HG03378 (cell line): Measurements from ENCODE around the gene SLC22A7.

Experiments used
- ATAC-seq: cut with Tn5 transposase; IDR thresholded peaks from one replicate; pipeline ENCODE4 v1.9.1; 2021; ENCODE audit warnings: mild to moderate bottlenecking, moderate library complexity; ENCODE audit not compliant: unreplicated experiment

SLC22A7 gene, protein sequence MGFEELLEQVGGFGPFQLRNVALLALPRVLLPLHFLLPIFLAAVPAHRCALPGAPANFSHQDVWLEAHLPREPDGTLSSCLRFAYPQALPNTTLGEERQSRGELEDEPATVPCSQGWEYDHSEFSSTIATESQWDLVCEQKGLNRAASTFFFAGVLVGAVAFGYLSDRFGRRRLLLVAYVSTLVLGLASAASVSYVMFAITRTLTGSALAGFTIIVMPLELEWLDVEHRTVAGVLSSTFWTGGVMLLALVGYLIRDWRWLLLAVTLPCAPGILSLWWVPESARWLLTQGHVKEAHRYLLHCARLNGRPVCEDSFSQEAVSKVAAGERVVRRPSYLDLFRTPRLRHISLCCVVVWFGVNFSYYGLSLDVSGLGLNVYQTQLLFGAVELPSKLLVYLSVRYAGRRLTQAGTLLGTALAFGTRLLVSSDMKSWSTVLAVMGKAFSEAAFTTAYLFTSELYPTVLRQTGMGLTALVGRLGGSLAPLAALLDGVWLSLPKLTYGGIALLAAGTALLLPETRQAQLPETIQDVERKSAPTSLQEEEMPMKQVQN

DNA sequence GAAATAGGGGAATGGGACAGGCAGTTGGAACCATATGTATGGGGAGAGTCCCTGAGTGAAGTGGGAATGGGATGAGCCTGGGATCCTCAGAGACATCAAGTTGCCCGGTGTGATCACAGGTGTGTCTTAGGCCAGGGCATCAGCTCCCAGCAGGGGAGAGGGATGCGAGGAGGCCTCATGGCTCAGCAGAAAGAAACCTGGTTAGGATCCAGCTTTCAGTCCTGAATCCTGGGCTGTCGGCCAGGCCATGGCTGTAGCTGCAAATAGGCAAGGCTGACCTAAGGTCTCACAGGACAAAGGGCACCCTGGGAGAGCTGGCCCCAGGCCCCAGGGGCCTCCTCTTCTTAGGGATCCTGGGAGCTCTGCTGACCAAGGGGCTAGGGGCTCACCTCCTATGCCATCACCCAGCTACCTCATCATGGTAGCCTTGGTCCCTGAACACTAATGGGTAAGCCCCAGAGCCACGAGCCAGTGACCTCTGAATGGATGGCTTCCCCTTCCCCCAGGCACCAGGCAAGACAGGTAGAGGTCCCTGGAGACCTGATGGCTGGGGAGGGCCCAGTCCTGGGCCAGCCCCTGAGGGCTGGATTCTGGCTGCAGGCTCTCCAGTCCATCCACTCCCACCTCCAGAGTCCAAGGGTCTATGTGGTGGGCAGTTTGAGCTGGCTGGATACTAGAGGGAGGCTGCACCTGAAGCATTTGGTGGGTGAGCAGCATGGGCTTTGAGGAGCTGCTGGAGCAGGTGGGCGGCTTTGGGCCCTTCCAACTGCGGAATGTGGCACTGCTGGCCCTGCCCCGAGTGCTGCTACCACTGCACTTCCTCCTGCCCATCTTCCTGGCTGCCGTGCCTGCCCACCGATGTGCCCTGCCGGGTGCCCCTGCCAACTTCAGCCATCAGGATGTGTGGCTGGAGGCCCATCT, at the start of gene SLC22A7:
TSS of gene SLC22A7 (plus strand) at position 617 of the 921 bp plus-strand sequence. CDS start at position 716, 99 bp downstream.
- no peak for ATAC-seq

- ATAC-seq = no peak
Observed at GRCh38 chr6:43248791-43249190, 49.3 kb upstream of the SLC22A7 start.

DNA sequence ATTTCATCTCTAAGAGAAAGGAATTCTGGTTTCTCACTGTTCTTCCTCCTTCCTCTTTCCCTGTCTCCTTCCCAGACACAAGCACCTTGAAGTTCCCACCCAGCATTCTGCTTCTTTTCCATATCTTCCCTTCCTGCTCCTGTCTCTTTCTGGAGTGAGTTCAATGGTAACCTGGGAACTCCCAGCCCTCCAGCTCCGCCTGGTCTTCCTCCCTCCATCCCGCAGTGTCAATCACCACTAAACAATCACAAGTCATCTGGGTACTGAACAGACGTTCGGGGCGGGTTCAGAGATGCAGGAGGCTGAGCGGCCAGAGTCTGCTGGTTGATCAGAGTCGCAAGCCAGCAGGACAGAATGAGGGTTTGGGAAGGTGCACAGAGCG, 47.1 kb upstream of the SLC22A7 start:
- ATAC-seq = no peak

- no peak for ATAC-seq
Observed at GRCh38 chr6:43253401-43253800, 44.7 kb upstream of the SLC22A7 start.

DNA sequence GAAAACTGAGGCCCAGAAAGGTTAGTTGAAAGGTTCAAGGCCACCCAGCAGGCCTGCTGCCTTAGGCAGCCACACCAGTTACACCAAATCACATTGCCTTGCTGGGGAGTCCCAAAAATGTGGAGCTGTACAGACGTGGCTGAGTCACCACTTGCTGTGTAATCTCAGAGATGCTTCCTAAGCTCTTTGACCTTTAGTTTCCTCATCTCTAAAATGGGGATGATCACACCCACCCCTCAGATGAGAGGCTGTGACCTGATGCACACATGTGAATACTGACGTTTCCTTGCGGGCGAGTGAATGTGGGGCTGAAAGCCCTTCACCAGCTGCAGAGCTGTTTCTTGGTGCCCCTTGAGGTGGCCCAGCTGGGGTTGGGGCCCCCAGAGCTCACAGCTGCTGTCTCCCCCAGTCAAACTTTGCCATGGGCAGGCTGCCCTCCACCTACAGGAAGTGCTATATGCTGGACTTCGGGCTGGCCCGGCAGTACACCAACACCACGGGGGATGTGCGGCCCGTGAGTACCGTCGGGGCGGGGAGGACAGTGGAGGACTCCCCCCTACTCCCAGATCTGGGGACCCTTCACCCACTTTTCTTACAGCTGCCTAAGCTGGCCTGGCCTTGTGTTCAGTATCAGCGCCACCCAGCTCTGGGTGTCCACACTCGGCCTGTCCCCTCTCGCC, 43.8 kb upstream of the SLC22A7 start:
- no peak for ATAC-seq

DNA sequence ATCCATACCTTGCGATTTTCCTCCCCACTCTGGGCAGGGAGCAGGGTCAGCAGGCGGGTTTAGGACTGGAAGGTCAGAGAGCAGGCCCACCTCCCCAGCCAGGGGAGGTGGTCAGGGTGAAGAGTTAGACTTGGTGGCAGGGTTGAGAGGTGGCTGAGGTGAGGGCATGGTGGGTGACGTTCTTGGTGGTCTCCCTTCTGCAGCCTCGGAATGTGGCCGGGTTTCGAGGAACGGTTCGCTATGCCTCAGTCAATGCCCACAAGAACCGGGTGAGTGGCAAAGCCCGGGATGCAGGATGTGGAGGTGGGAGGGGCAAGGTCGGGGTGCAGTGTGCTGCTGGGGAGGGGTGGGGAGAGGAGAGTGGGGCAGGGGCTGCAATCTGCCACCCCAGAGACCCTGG, 43.2 kb upstream of the SLC22A7 start:
- ATAC-seq = no peak

GRCh38 chr6:43255408-43256054, 42.5 kb upstream of the SLC22A7 start:
- ATAC-seq = no peak

DNA sequence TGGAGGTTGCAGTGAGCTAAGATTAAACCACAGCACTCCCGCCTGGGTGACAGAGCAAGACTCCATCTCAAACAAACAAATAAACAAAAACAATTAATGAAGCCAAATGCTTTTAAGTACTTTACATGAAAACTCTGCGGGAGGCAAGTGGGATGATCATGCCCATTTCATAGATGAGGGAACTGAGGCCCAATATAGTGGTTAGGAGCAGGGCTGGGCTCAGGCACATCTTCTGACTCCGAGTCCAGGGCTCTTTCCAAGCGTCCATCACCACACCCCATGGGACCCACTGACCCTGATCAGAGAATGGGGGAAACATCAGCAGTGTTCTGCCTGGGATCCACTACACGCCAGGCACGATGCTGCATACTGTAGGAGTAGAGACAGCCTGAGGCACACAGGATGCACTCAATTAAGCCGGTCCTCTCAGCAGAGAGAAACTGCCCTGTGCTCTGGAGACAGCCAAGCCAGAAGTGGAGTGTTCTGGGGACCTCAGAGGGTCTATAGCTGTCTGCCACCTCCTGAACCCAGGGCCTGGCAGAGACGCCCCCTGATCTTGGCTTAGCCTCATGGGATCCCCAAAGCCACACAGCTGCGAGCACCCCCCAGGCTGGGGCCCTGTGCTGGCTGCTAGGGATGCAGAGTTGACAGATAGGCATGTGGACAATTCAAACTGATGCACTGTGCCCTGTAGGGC, 41.2 kb upstream of the SLC22A7 start:
- no peak for ATAC-seq

DNA sequence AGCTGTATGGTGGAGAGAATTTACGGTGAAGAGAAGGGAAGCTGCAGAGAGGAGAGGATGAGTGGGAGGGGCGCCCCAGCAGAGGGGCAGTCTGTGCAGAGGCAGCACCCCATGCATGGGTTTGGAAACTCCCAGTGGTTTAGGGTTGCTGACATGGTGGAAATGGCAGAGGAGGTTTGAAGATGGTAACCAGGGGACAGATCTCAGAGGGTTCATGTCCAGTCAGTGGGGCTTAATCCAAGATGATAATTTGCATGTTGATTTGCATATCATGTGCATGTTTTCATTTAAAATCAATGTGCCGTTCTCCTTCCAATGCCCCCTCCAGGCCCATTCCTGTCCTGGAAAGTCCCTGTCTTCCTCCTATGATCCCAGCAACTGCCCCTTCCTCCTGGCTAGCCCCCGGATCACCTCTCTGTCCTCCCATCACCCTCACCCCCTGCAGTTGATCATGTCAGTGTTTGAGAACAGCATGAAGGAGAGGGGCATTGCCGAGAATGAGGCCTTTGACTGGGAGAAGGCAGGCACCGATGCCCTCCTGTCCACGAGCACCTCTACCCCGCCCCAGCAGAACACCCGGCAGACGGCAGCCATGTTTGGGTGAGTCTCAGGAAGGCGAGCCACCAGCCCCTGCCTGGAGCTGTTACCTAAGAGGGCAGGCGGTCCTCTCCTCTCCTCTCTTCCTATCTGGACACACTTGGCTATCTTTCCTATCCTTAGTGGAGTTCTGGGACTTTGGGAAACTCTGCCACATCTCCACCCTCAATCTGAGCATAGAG, 40.5 kb upstream of the SLC22A7 start:
- no peak for ATAC-seq

DNA sequence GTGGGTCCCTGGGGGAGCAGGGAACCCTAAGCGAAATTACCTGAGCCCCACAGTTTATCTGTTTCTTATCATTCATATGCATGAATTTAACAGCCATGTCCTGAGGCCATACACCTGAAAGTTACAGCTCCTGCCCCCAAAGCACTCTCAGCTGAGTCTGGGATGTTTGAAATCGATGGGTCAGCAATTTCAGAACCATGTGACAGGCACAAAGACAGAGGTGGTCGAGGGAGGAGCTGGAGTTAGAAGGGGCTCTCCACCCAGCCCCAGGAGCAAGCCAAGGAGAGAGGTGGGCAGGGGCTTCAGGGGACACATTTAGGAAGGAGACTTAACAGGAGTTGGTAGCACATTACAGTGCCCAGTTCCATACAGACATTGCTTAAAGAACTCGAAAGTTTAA, 39.9 kb upstream of the SLC22A7 start:
- ATAC-seq = no peak

DNA sequence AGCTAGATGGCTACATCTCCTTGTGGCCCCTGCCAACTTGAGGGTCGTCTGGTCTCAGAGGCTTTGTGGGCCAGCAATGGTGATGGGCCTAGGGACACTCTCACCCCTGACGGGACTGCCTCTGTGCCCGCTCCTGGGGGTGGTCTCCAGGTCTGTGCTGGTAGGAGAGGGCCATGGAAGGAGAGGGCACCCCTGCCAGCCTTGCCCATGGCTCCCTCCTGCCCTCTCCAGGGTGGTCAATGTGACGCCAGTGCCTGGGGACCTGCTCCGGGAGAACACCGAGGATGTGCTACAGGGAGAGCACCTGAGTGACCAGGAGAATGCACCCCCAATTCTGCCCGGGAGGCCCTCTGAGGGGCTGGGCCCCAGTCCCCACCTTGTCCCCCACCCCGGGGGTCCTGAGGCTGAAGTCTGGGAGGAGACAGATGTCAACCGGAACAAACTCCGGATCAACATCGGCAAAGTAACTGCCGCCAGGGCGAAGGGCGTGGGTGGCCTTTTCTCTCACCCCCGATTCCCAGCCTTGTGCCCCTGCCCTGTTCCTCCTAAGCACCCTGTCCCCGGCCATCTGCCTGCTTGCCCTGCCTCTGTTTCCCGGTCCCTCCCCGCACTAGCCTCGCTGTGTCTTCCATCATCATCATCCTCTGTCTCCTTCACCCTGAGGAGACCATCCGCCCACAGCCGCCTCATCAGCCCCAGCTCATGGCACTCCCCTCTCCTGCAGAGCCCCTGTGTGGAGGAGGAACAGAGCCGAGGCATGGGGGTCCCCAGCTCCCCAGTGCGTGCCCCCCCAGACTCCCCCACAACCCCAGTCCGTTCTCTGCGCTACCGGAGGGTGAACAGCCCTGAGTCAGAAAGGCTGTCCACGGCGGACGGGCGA, 39.0 kb upstream of the SLC22A7 start:
- ATAC-seq = no peak

- no peak for ATAC-seq
Observed at GRCh38 chr6:43260791-43261190, 37.3 kb upstream of the SLC22A7 start.

- ATAC-seq = no peak
Observed at GRCh38 chr6:43261198-43261597, 36.9 kb upstream of the SLC22A7 start.

DNA sequence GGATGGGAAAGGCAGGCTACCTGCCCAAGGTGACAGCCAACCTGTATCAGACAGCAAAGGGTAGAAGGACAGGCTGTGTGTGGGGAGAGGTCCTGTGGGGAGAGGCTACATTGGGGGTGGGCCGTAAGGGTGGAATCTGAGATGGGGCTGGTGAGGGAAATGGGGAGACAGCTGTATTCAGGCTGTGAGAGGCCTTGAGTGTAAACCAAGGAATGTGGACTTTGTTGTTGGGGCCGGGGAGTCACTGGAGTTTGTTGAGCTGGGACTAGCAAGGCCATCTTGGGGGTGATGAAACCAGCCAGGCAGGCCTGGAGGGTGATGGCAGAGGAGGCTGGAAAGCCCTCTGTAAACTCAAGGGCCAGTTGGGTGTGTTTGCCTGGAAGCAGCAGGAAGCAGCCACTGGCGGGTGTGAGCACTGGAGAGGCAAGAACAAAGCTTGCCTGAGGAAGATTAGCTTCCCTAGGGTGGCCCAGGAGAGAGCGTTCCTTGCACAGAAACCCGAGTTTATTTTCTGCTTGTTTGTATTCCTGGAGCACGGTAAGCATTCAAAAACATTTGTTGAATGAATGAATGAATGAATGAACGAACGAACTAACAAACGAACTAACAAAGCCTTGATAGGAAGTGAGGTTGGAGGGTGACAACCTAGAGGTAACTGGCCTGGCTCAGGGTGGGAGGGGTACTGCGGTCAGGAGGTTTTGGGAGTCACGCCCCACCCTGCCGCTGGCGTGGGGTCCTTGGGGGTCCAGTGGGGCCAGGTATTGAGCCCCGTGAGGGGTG, 35.9 kb upstream of the SLC22A7 start:
- no peak for ATAC-seq

DNA sequence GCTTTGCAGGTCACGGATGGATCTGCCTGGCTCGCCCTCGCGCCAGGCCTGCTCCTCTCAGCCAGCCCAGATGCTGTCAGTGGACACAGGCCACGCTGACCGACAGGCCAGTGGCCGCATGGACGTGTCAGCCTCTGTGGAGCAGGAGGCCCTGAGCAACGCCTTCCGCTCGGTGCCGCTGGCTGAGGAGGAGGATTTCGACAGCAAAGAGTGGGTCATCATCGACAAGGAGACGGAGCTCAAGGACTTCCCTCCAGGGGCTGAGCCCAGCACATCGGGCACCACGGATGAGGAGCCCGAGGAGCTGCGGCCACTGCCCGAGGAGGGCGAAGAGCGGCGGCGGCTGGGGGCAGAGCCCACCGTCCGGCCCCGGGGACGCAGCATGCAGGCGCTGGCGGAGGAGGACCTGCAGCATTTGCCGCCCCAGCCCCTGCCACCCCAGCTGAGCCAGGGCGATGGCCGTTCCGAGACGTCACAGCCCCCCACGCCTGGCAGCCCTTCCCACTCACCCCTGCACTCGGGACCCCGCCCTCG, 35.2 kb upstream of the SLC22A7 start:
- ATAC-seq = no peak

- peak; percentile 51 for ATAC-seq
Observed at GRCh38 chr6:43263314-43264178, 34.5 kb upstream of the SLC22A7 start.
